G401 (cell line): Measurements from ENCODE around the gene PUM2. TPM values are rescaled to one million over a fixed set of nuclear protein-coding genes. Genes with fewer than 3 reads are reported as not detected.

Source experiments
- DNase-seq: peaks from one replicate; pipeline ENCODE4 v3.0.0-alpha.2; 2015; ENCODE audit warnings: low spot score
- in situ Hi-C: cut with HindIII; loops from 2 replicates; pipeline ENCODE4 v1.10.0; 2016; ENCODE audit warnings: low sequenced_read_pairs, mixed read lengths
- total RNA-seq: library from RNA; depleted of rRNA; stranded (reverse); fragments of >200 nt; shearing (Covaris generic); gene quantifications from 2 replicates; pipeline ENCODE4 v1.2.3, GENCODE V29; 2014

The PUM2 gene
- total RNA-seq, 1 experiment from 2014 or later, result 48.3 TPM

- no peak for DNase-seq
- in situ Hi-C loops, result no loop called here
Observed at GRCh38 chr2:20212459-20212870, 138.2 kb downstream of the PUM2 start.

DNA sequence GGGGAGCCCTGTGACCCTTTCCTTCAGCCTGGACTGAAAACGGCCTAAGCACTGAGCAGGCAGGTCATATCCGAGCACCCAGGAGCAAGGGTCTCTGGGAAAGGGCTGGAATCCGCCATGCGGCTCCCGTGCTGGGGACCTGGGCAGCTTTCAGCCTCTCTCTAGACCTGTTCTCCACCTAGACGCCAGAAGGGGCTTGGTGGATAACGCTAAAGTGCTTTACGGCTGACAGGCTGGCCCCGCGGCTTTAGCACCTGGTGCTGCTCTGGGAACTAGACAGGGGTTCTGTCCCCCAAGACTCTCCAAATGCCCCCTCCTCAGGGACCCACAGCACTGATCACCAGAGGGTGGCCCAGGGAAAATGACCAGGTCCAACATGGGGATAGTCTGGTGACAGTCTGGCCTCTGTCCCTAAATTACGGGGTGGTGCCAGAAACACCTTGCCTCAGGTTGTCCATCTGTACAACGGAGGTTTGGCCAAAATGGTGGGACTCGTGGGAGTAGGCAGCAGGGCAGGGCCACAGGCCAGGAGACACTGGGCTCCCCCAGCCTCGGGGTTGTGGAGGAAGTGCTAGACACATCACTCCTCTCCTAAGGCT, 138.7 kb downstream of the PUM2 start:
- in situ Hi-C loops, result no loop called here
- DNase-seq, result no peak

DNA sequence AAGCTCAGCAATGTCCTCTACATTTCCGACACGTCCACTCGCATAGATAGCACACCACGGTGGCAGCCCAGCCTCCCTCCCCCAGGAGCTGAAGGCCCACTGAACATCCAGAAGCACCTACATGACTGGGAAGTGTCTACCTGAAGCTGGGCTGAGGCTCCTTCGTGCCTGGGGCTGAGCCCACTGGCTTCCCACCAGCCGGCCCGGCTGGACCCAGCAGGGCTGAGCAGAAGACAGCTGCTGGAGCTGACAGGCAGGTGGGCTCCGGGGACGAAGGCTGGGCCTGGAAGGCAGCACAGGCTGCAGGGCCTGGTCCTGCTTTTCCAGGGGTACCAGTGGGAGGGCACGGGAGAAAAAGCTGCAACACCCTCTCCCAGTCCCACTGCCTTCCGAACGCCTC, 139.2 kb downstream of the PUM2 start:
- in situ Hi-C loops, result no loop called here
- no peak for DNase-seq

DNA sequence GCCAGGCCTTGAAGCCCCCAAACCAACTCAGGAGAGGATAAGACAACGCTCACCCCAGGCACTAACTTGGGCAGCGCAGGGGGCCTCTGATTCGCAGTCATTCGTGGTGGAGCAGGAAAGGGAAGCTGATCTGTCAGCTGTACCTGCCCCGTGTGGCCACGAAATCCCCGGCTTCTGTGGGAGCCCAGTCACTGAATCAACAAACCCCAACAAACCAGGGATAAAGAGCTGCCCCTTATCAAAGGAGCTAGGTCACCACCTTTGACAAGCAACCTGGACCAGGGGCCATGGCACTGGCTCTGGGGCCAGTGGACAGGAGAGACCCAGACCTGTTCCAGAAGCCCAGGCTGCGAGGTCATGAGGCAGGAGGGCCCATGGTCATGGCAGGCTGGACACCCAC, 140.2 kb downstream of the PUM2 start:
- in situ Hi-C loops, result no loop called here
- no peak for DNase-seq

- no peak for DNase-seq
- in situ Hi-C loops, result no loop called here
Observed at GRCh38 chr2:20209373-20210109, 141.1 kb downstream of the PUM2 start.

DNA sequence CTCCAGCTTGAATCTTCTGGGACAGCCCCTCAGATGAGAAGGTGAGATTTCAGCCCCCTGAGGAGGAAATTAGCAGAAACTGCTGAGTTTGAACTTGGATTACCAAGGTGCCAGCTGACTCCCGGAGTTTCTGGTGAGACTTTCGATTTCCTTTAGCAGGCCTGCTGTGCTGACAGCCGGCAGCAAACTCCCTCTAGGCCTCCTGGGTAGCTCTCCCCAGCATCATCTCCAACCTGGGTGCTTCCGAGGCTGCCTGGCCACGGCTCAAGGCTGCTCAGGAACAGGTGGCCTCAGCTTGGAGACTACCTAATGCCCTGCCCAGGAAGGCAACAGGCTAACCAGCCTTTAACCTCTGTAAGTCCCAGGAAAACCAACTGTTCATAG, 142.2 kb downstream of the PUM2 start:
- in situ Hi-C loops, result no loop called here
- no peak for DNase-seq

DNA sequence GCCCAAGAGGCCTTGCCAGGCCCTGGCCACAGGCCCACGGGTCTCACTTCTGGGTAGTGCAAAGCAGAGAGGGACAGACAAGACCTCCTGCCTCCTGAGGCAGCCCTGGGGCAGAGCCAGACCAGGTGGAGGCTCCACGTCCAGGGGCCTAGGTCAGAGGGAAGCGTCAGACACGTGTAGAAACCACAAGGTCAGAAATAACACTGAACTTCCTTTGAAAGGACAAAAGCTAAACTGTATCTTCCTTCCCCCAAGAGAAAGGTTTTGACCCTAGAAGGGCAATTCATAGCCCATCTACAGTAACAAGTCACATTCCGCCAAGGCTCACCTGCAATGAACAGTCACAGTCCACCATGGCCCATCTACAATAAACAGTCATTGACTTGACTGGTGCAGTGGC, 143.6 kb downstream of the PUM2 start:
- in situ Hi-C loops, result no loop called here
- DNase-seq, result no peak

DNA sequence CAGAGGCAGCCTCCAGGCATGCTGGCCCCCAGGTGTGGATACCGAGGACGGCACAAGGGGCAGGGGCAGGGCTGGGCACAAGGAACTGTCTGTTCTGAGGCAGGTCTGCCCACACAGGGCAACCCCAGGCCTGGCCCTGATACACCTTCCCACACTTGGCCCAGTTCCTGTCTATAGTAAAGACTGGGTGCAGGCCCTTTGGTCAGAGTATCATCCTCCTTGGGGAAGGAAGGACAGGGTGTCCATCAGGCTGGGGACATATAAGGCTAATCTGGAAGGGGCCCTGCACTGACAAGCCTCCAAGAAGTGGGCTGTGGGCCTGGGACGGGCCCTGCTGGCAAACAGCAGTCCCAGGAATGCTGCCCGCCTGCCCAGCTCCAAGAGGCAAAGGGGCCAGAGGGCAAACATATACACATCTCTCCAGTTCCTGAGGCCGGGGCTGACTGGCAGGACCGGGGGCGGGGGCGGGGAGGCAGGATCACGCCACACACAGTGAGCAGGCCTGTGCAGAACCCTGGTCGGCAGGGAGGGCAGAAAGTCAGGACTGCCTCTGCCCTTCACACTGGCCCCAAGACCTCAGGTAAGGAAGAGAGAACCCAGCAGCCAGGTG, 144.6 kb downstream of the PUM2 start:
- DNase-seq, result no peak
- in situ Hi-C loops, result no loop called here

GRCh38 chr2:20205069-20205468, 145.6 kb downstream of the PUM2 start:
- DNase-seq, result no peak
- in situ Hi-C loops, result no loop called here

DNA sequence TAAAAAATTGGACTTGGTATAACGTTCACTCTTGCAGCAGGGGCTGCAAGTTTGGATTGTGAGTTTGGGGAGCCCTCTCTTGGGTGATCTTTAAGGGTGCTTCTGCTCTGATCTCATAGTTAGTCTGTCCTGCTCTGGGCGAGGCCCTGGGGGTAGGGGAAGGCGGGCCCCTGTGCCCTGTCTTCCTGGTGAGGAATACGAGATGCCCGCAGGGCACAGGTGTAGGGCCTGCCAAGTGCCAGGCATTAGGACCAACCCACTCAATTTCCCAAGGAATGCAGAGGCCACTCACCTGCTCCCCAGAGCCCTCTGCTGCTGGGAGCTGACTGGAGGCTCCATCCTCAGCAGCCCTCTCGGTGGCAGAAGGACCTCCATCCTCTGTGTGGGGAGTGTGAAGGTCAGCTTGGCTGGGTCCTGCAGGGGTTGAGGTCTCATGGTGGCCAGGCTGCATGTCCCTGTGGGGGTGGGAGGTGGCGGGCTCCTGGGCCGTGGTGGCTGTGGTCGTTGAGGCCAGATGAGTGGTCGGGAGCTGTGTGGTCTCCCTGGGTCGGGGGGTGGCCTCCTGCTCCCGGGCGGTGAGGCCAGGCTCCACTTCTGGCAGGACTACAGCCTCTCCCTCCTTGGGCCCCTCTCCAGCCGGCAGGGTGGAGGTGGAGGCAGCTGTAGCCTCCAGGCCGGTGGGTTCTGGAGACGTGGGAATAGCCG, 147.0 kb downstream of the PUM2 start:
- DNase-seq, result no peak
- in situ Hi-C loops, result no loop called here

- no peak for DNase-seq
- in situ Hi-C loops, result no loop called here
Observed at GRCh38 chr2:20203072-20203471, 147.6 kb downstream of the PUM2 start.

- DNase-seq, result no peak
- in situ Hi-C loops, result no loop called here
Observed at GRCh38 chr2:20201671-20202070, 149.0 kb downstream of the PUM2 start.

- no peak for DNase-seq
- in situ Hi-C loops, result no loop called here
Observed at GRCh38 chr2:20200697-20201555, 149.7 kb downstream of the PUM2 start.

GRCh38 chr2:20199633-20200270, 150.9 kb downstream of the PUM2 start:
- no peak for DNase-seq
- in situ Hi-C loops, result no loop called here

GRCh38 chr2:20198796-20199632, 151.6 kb downstream of the PUM2 start:
- no peak for DNase-seq
- in situ Hi-C loops, result no loop called here
